ENCODE data around the gene SACM1L. TPM values are rescaled to one million over a fixed set of nuclear protein-coding genes. Genes with fewer than 3 reads are reported as not detected.
A peak's percentile ranks its signal among the peaks of the same experiment; 100 is the strongest.

The SACM1L gene
- total and polyA plus RNA-seq, 2 of the 13 experiments (the other 11 are each of a cell fraction or from before 2014, with no cell fraction given): 15.1 to 27.8 TPM

DNA sequence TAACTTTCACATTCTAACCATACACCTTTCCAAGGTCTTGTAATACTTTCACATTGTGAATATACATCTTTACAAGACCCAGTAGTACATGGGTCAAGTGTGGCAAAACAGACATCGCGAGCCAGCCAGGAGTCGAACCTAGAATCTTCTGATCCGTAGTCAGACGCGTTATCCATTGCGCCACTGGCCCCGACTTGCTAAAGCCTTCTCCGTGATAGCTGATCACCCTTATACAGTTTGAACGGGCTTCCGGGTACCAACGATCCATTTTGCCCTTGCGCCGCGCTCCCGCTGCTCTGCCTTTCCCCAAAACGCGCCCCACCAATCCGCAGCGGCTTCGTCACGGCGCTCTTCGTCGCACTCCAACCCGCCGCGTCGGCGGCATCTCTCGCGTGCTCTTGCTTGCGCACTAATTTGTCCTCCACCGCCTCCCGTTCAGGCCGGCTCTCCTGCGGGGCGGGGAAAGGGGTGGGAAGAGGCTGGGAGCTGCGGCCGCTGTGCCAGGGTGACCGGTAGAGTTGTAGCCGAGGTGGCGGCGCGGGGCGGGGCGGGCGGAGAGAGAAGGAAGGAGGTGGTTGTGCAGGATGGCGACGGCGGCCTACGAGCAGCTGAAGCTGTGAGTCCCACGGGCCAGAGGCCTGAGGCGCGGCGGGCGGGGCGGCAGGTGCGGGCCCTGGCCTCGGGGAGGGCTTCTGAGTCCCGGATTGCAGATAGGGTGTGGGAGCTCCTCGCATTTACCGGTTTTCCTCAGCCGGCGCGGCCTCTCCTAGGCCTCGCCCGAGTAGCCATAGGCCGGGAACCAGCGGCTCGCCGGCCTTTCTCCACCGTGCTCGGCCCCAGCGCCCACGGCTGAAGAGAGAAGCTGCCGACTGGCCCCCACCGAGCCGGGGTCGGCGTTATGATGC is at the start of gene SACM1L (continued):
- TF ChIP-seq, protein P1, sequence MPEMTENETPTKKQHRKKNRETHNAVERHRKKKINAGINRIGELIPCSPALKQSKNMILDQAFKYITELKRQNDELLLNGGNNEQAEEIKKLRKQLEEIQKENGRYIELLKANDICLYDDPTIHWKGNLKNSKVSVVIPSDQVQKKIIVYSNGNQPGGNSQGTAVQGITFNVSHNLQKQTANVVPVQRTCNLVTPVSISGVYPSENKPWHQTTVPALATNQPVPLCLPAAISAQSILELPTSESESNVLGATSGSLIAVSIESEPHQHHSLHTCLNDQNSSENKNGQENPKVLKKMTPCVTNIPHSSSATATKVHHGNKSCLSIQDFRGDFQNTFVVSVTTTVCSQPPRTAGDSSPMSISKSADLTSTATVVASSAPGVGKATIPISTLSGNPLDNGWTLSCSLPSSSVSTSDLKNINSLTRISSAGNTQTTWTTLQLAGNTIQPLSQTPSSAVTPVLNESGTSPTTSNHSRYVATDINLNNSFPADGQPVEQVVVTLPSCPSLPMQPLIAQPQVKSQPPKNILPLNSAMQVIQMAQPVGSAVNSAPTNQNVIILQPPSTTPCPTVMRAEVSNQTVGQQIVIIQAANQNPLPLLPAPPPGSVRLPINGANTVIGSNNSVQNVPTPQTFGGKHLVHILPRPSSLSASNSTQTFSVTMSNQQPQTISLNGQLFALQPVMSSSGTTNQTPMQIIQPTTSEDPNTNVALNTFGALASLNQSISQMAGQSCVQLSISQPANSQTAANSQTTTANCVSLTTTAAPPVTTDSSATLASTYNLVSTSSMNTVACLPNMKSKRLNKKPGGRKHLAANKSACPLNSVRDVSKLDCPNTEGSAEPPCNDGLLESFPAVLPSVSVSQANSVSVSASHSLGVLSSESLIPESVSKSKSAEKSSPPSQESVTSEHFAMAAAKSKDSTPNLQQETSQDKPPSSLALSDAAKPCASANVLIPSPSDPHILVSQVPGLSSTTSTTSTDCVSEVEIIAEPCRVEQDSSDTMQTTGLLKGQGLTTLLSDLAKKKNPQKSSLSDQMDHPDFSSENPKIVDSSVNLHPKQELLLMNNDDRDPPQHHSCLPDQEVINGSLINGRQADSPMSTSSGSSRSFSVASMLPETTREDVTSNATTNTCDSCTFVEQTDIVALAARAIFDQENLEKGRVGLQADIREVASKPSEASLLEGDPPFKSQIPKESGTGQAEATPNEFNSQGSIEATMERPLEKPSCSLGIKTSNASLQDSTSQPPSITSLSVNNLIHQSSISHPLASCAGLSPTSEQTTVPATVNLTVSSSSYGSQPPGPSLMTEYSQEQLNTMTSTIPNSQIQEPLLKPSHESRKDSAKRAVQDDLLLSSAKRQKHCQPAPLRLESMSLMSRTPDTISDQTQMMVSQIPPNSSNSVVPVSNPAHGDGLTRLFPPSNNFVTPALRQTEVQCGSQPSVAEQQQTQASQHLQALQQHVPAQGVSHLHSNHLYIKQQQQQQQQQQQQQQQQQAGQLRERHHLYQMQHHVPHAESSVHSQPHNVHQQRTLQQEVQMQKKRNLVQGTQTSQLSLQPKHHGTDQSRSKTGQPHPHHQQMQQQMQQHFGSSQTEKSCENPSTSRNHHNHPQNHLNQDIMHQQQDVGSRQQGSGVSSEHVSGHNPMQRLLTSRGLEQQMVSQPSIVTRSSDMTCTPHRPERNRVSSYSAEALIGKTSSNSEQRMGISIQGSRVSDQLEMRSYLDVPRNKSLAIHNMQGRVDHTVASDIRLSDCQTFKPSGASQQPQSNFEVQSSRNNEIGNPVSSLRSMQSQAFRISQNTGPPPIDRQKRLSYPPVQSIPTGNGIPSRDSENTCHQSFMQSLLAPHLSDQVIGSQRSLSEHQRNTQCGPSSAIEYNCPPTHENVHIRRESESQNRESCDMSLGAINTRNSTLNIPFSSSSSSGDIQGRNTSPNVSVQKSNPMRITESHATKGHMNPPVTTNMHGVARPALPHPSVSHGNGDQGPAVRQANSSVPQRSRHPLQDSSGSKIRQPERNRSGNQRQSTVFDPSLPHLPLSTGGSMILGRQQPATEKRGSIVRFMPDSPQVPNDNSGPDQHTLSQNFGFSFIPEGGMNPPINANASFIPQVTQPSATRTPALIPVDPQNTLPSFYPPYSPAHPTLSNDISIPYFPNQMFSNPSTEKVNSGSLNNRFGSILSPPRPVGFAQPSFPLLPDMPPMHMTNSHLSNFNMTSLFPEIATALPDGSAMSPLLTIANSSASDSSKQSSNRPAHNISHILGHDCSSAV (CRISPR knock-in tag; IDR thresholded peaks at IDR 0.05; ENCODE audit: borderline replicate concordance): no peak
- TF ChIP-seq ATF7 (IDR thresholded peaks at IDR 0.05) (no peak), ATF7 (CRISPR knock-in tag; IDR thresholded peaks at IDR 0.05) (no peak), GATA4 (IDR thresholded peaks at IDR 0.05; ENCODE audit: borderline replicate concordance, low read depth) (0 out of 2 replicates have a peak, but pooled peaks have one; percentile 53), MIER2 (CRISPR knock-in tag; IDR thresholded peaks at IDR 0.05) (0 out of 2 replicates have a peak, but pooled peaks have one; percentile 8), ZNF747 (CRISPR knock-in tag; IDR thresholded peaks at IDR 0.05; ENCODE audit: borderline replicate concordance) (no peak), AGO1 (IDR thresholded peaks at IDR 0.05; ENCODE audit: low read depth, low read length, poor library complexity, severe bottlenecking) (peak; percentile 42), ZFX (CRISPR knock-in tag; IDR thresholded peaks at IDR 0.05; ENCODE audit: low read depth) (peak; percentile 99), SRSF1 (optimal IDR thresholded peaks at IDR 0.05; ENCODE audit: low read depth, low read length) (no peak), ZNF546 (CRISPR knock-in tag; conservative IDR thresholded peaks at IDR 0.05) (peak; percentile 88)
- TF ChIP-seq, protein P2, sequence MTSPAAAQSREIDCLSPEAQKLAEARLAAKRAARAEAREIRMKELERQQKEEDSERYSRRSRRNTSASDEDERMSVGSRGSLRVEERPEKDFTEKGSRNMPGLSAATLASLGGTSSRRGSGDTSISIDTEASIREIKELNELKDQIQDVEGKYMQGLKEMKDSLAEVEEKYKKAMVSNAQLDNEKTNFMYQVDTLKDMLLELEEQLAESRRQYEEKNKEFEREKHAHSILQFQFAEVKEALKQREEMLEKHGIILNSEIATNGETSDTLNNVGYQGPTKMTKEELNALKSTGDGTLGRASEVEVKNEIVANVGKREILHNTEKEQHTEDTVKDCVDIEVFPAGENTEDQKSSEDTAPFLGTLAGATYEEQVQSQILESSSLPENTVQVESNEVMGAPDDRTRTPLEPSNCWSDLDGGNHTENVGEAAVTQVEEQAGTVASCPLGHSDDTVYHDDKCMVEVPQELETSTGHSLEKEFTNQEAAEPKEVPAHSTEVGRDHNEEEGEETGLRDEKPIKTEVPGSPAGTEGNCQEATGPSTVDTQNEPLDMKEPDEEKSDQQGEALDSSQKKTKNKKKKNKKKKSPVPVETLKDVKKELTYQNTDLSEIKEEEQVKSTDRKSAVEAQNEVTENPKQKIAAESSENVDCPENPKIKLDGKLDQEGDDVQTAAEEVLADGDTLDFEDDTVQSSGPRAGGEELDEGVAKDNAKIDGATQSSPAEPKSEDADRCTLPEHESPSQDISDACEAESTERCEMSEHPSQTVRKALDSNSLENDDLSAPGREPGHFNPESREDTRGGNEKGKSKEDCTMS (CRISPR knock-in tag; conservative IDR thresholded peaks at IDR 0.05): no peak
- TF ChIP-seq, protein P3, sequence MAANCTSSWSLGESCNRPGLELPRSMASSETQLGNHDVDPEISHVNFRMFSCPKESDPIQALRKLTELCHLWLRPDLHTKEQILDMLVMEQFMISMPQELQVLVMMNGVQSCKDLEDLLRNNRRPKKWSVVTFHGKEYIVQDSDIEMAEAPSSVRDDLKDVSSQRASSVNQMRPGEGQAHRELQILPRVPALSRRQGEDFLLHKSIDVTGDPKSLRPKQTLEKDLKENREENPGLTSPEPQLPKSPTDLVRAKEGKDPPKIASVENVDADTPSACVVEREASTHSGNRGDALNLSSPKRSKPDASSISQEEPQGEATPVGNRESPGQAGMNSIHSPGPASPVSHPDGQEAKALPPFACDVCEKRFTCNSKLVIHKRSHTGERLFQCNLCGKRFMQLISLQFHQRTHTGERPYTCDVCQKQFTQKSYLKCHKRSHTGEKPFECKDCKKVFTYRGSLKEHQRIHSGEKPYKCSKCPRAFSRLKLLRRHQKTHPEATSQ (CRISPR knock-in tag; IDR thresholded peaks at IDR 0.05; ENCODE audit: borderline replicate concordance): peak; percentile 19; the same call in 1 of the 2 replicates
